Measurements from ENCODE around the gene IFFO2.

The IFFO2 gene

DNA sequence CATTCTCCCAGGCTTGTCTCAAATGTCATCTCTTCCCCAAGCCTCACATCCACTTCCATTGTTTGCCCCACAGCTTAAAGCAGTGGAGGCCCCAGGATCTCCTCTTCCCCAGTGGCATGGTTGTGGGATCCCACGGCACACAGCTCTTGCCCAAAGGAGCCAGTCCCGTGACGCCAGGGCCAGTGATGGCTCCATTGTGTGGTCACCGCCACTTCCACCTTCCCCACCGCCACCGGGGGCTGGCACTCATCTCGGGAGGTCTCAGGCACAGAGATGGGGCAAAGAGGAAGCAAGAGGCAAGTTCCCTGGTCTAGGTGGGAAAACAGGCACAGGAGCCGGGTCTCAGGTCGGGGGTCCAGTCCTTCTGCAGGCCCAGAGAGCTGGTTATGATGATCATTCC, 31.2 kb downstream of the IFFO2 start:
- in situ Hi-C loops (cut with MboI; ENCODE audit: low pct_unique_long_range_greater_than_20kb, low sequenced_read_pairs), result no loop called here
- no peak for DNase-seq

DNA sequence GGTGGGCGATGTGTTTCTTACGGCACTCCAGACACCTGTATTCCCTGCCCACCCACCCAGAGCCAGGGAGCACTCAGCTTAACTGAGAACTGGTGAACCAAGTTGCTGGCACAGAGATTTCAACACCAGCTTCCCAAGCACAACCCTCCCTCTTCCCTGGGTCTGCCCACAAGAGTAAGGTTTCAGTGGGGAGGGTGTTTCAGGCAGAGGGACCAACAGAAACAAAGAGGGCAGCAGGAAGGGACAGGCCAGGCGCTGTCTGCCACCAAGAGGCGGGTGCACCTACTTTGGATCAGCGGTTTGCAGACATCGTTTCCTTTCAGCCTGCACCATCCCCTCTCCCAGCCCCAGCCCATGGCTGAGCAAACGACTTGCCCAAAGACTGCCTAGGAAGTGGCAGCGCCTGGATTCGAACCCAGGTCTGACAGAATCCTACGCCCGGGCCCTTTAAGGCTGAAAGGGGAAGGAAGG, 32.2 kb downstream of the IFFO2 start:
- in situ Hi-C loops (cut with MboI; ENCODE audit: low pct_unique_long_range_greater_than_20kb, low sequenced_read_pairs), result loop anchor here (25.0 kb wide), 1 partner anchor 163 kb away; no protein-coding TSS in a partner anchor

DNA sequence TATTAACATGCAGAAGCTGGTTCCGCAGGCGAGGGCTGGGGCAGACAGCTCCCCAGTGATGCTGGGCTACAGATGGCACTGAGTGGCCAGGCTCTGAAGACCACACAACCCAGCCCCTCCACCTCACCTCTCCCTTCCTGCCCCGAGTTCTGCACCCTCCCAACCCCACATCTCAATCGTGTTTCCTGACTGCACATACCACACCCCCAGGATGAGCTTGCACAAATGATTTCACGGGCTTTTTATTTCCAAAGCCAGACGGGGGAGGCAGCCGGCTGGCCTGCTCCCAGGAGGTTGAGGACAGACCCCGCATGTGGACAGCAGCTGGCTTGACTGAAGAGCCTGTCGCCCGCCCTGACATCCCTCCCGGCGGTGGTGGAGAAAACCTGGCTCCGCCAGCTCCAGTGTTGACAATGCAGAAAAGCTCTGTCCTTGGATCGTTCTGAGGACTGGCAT, 32.7 kb downstream of the IFFO2 start:
- DNase-seq, result peak; percentile 39
- in situ Hi-C loops (cut with MboI; ENCODE audit: low pct_unique_long_range_greater_than_20kb, low sequenced_read_pairs), result loop anchor here (25.0 kb wide), 1 partner anchor 164 kb away; no protein-coding TSS in a partner anchor

More for the DNA sequence above, 32.2 kb downstream of the IFFO2 start:
- peak; percentile 43 for DNase-seq

DNA sequence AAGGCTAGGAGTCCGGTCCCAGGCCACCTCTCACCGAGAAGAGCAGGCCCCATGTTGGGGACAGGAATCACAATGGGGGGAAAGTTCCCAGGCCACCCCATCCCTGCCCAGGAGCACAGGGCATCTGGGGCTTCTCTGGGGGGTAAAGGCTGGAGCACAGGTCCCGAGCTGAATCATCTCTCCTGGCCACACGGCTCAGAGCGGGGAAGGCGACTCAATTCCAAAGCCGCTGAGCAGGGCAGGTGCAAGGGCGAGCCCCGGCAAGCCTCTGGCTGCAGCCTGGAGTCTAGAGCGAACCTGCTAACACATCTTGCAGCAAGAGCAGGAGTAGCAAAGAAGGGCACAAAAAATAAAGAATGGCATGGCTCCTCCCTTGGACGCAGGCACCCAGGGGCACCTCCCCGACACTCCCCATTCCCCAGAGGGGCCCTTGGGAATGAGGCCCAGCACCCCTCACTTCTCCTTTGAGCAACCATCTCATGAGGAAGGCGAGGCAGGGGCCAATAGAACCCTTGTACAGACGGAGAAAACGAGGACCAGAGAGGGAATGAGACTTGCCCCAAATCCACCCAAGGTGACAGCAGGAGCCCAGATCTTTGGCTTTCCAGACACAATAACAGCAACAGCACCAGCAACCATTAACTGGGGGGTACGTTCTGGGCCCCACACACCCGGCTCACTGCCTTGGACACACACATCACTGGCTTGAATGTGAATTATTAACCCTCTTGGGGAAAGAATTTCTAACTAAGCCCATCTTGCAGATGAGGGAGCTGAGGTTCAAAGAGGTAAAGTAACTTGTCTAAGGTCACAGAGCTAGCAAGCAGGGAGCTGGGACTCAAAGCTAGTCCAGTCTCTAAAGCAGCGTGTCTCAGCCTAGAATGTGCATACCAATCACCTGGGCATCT, 33.4 kb downstream of the IFFO2 start:
- in situ Hi-C loops (cut with MboI; ENCODE audit: low pct_unique_long_range_greater_than_20kb, low sequenced_read_pairs), result loop anchor here (25.0 kb wide), 1 partner anchor 164 kb away; no protein-coding TSS in a partner anchor
- DNase-seq, result no peak

DNA sequence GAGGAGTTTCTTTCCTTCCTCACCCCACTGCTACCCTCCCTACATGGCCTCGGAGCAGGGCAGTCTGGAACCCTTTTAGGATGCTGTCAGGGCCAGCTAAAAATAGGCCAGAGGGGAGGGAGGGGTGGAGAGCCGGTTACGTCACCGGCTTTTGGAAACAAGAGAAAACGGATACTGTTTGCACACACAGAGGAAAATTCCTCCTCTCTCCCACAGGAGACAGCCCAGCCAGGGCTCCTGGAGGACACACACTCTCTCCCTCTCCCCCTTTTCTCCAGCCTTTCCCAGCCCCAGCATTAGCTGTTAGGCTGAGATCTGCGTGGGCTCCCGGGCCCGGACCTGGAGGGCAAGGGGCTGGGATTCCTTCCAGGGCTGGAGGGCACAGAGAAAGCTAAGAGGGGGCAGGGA, 34.2 kb downstream of the IFFO2 start:
- DNase-seq, result no peak
- in situ Hi-C loops (cut with MboI; ENCODE audit: low pct_unique_long_range_greater_than_20kb, low sequenced_read_pairs), result loop anchor here (25.0 kb wide), 1 partner anchor 165 kb away; no protein-coding TSS in a partner anchor

DNA sequence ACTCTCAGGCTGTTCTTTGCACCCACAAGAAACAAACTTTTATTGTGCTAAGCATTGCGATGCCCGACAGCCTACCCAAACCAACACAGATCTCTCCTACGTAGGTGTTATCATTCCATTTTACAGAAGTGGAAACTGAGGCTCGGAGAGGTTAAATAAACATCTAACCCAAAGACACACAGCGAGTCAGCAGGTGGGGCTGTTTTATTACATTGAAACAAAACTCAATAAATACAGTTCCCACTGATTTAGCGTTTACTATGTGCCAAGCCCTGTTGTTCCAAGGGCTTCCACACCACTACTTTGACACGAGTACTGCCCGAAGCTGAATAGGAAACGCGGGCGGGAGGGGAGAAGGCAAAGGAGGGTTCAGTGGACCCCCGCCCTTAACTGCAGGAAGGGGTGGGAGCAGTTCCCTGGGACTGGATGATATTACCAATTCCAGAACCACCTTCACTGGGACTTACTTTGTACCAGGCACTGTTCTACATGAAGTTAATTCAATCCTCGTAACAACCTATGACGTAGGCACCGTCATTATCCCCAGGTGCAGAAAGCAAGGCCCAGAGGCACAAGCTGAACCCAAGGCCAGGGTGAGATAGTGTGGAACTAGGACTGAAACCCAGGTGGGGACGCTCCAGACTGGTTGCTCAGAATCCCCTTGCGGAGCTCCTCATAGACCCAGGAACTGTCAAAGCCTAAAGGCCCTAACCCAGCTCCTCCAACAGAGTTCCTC, 34.8 kb downstream of the IFFO2 start:
- in situ Hi-C loops (cut with MboI; ENCODE audit: low pct_unique_long_range_greater_than_20kb, low sequenced_read_pairs), result loop anchor here (25.0 kb wide), 1 partner anchor 166 kb away; no protein-coding TSS in a partner anchor
- no peak for DNase-seq

DNA sequence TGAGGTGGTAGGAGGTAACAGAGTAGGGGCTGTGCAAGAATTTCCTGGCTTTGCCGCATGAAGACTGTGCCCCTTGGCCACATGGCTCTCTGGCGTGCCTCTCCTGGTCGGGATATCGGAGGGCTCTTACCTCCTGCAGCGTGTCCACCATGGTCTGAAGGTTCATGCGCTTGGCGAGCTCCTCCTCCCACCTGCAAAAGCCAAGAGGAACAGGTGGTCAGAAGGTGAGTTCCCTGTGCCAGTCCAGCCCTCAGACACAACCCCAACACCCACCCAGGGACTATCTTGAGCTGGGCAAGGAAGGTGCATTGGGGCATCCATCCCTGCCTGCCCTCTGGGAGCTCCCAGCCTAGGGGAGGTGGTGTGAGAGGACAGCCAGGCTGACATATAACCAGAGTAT, 35.5 kb downstream of the IFFO2 start:
- in situ Hi-C loops (cut with MboI; ENCODE audit: low pct_unique_long_range_greater_than_20kb, low sequenced_read_pairs), result loop anchor here (25.0 kb wide), 1 partner anchor 166 kb away; no protein-coding TSS in a partner anchor
- no peak for DNase-seq

DNA sequence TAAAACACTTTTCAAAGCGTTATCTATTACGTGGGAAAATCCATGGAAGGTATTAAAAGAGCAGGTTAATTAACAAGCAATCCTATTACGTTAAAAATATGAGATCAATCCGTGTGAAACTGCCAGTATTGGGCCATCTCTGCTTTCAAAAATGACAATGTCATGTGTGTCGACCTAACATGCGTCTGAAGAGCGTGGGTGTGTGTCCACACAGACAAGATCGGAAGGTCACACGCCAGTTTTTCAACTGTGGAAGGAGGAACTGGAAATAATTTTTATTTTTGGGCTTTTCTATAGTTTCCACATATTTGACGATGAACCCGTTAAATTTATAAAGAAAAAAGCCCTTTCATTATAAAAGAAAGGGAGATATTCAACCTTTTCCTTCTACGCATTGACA, 36.5 kb downstream of the IFFO2 start:
- DNase-seq, result no peak
- in situ Hi-C loops (cut with MboI; ENCODE audit: low pct_unique_long_range_greater_than_20kb, low sequenced_read_pairs), result loop anchor here (25.0 kb wide), 1 partner anchor 167 kb away; no protein-coding TSS in a partner anchor

DNA sequence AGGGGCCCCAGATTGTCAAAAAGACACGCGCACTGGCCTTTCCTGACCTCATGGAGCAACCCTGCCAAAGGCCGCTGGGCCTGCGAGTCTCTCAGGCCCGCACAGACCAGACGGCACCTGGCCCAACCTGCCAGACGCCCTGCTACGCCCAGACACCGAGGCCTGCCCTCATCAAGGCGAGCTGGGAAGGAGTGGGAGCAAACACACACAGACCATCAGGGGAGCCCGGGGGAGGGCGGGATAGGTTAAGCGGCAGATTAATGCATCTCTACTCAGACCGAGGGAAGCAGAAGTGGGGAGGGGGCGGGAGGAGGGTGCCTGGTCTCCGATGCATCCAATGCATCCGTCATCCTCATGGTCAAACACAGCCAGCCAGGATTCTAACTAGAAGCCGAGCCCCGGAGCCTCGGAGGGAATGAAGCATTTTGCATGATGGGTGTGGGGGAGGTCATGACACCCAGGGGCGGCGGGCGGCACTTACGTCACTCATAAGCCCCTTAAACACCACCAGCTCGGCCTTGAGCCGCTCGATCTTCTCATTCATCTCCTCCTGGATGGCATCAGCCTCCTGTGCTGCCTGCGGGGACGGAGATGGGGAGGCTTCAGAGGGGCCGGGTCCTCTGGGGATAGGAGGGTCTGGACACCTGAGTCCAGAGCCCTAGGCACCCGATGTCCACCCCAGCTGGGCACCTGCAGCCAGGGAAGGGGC, 37.1 kb downstream of the IFFO2 start:
- in situ Hi-C loops (cut with MboI; ENCODE audit: low pct_unique_long_range_greater_than_20kb, low sequenced_read_pairs), result loop anchor here (25.0 kb wide), 1 partner anchor 168 kb away; no protein-coding TSS in a partner anchor
- DNase-seq, result no peak

DNA sequence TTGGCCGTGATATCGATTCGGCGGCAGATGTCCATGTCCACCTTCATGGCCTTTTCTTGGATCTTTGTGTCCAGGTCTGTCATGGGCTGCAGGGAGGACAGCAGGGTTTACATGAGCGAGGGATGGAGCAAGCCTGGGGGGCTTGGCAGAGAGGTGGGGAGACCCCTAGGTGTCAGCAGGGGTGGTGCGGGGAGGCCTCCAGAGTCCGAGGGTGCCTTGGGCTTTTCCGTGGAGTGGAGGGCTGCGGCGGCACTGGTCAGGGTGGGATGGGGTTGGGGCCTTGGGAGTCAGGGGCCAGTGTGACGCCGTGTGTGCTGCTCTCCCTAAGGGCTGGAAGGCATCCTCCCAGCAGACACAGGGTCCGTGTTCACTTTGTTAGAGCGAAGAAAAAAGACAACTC, 38.1 kb downstream of the IFFO2 start:
- in situ Hi-C loops (cut with MboI; ENCODE audit: low pct_unique_long_range_greater_than_20kb, low sequenced_read_pairs), result loop anchor here (25.0 kb wide), 1 partner anchor 169 kb away; no protein-coding TSS in a partner anchor
- no peak for DNase-seq

DNA sequence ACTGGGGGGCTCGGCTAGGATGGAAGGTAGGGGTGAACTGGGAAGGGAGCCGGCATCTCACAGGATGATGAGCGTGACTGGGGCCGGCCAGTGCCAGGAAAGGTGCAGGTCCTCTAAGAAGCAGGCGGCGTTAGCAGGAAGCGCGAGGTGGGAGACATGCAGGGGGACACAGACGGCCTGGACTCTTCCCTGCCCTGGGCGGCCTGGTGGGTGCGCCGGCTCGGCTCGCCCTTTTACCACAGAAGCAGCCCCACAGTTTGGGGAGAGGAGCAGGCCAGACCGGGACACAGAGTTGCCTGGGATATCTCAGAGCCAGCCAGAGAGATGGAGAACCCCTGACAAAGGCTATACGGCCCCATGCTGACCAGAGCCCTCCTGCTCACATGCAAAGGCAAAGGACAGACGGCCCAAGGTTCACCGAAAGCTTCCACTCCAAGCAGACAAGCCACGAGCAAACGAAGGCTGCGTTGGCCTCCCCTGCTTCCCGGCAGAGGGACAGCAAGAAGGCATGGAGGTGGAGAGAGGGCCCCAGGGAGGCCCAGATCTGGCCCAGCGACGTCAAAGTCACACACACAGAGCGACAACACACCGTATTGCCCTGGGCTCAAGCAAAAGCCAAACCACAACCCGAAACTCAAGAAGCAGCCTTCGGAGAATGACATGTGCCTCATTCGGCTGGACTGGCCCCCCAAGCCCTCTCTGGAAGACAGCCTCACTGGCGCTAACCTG, 39.2 kb downstream of the IFFO2 start:
- no peak for DNase-seq
- in situ Hi-C loops (cut with MboI; ENCODE audit: low pct_unique_long_range_greater_than_20kb, low sequenced_read_pairs), result loop anchor here (25.0 kb wide), 1 partner anchor 170 kb away; no protein-coding TSS in a partner anchor

DNA sequence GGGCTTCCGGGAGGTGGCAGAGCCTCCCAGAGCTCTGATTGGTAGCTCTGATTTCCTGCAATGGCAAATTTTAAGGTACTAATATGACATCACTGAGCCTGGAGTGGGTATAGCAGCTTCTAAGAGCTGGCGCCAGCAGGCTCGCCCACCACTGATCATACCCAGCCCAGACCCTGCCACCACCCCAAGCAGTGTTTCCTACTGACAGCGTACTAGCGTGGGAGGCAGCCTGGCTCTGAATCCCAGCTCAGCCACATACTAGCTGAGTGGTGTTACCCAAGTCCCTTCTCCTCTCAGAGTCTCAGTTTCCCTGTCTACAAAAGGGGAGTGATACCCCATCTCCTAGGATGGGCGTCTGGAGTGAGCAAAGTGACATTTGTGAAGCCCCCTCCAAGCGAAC, 41.1 kb downstream of the IFFO2 start:
- DNase-seq, result no peak
- in situ Hi-C loops (cut with MboI; ENCODE audit: low pct_unique_long_range_greater_than_20kb, low sequenced_read_pairs), result loop anchor here (25.0 kb wide), 1 partner anchor 172 kb away; no protein-coding TSS in a partner anchor

DNA sequence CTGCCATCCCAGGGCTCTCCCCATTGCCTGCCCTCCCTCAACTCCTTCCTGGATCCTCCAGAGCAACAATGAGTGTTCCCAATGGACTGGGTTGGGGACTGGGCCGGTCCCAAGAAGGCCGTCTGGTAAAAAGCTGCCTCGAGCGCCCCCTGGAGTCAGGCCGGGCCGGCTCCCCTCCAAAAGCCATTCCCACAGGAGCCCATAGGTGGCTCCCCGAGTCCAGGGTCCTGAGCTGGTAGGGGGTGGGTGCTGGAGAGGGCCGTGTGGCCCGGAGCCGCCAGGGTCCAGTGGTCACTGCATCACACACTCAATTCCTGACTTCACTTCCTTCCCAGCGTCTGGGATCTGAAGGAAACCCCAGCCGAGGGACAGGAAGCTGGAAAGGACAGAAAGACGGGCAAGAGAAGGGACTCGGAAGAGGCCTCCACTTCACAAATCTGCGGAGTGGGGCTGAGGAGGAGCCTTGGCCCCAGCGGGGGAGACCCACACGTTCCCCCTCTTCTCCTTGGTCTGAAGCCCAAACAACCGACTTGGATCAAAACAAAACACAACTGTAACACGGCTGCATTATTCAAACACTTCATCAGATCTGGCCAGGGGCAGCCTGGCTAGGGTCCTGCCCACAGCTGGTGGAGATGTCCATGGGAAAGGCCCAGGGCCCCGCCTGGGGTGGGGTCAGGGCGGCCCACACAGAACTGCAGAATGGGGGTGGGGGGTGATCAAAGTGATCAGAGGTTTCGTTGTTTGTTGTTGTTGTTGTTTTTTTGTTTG, 43.2 kb downstream of the IFFO2 start:
- peak; percentile 83 for DNase-seq
- in situ Hi-C loops (cut with MboI; ENCODE audit: low pct_unique_long_range_greater_than_20kb, low sequenced_read_pairs), result loop anchor here (25.0 kb wide), 1 partner anchor 174 kb away; no protein-coding TSS in a partner anchor

DNA sequence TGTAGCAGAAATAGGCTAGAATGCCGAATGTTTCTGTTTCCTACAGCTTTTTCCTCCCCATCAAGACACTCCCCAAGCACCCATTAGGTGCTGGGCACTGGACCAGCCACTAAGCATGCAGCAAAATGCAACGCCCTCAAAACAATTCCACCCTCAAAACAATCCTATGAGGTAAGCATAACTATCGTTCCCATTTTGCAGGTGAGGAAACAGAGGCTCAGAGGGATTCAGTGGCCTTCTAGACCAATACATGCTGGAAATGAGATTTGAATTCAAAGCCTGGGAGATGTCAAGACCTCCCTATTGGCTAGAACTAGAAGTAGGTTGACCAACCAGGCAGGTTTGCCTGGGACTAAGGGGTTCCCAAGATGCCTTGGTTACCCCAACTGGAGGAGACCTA, 43.9 kb downstream of the IFFO2 start:
- no peak for DNase-seq
- in situ Hi-C loops (cut with MboI; ENCODE audit: low pct_unique_long_range_greater_than_20kb, low sequenced_read_pairs), result loop anchor here (25.0 kb wide), 1 partner anchor 175 kb away; no protein-coding TSS in a partner anchor

DNA sequence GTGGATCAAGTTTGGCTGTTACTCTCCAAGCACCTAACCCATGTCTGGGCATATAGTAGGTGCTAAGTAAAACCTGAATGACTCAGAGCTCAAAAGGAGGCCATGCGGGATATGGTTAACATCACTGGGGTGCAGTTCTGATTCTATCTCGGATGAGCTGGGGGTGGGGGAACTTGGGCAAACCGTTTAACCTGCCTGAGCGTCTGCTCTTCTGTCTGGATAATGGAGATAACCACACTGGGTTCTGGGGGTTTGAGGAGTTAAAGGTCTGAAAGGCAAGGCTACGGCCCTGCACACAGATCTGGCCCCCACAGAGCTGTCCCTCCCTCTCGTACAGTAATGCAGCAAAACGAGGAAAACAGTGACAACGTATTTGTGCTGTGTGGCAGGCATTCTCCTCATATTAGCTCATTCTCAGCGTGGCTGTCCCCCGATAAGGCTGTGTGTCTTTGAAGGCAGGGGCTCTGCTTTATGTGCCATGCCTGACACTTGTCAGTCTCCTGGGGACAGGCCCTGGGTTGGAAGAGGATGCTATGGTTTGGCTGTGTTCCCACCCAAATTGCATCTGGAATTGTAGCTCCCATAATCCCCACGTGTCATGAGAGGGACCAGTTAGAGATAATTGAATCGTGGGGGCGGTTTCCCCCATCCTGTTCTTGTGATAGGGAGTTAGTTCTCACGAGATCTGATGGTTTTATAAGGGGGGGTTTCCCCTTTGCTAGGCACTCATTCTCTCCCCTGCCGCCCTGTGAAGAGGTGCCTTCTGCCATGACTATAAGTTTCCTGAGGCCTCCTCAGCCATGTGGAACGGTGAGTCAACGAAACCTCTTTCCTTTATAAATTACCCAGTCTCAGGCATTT, 47.3 kb downstream of the IFFO2 start:
- in situ Hi-C loops (cut with MboI; ENCODE audit: low pct_unique_long_range_greater_than_20kb, low sequenced_read_pairs), result loop anchor here (25.0 kb wide), 1 partner anchor 178 kb away; no protein-coding TSS in a partner anchor
- no peak for DNase-seq

Data from KBM-7 (cell line).